Osteoblast (primary cell): ENCODE results near the gene PROB1. TPM values are rescaled to one million over a fixed set of nuclear protein-coding genes. Genes with fewer than 3 reads are reported as not detected.

ENCODE experiments used
- DNase-seq: peaks from one replicate; pipeline ENCODE4 v3.0.0; 2011; ENCODE audit warnings: low spot score, mixed read lengths; ENCODE audit not compliant: insufficient read length; ENCODE audit errors: missing footprints
- H2AFZ ChIP-seq: 2 replicates; pipeline ENCODE4 v1.6.0; 2011; ENCODE audit warnings: mild to moderate bottlenecking, low read length
- H3K27ac ChIP-seq: 2 replicates; pipeline ENCODE4 v1.5.1; 2011; ENCODE audit warnings: mild to moderate bottlenecking, low read depth, low read length, moderate library complexity
- H3K27me3 ChIP-seq: 2 replicates; pipeline ENCODE4 v1.6.0; 2012; ENCODE audit warnings: mild to moderate bottlenecking, control low read depth, inconsistent platforms, low read length, moderate library complexity; ENCODE audit not compliant: insufficient read depth
- H3K36me3 ChIP-seq: 2 replicates; pipeline ENCODE4 v1.5.1; 2011; ENCODE audit warnings: mild to moderate bottlenecking, low read length, control low read depth, moderate library complexity; ENCODE audit not compliant: insufficient read depth
- H3K4me1 ChIP-seq: 2 replicates; pipeline ENCODE4 v1.5.1; 2011; ENCODE audit warnings: mild to moderate bottlenecking, low read length, control low read depth, moderate library complexity; ENCODE audit not compliant: insufficient read depth
- H3K4me2 ChIP-seq: 2 replicates; pipeline ENCODE4 v1.6.0; 2011; ENCODE audit warnings: mild to moderate bottlenecking, low read length; ENCODE audit not compliant: insufficient read depth
- H3K4me3 ChIP-seq: fragments of 200-600 bp; sonication (generic); 3 replicates; pipeline ENCODE4 v1.5.1; 2012; ENCODE audit warnings: mild to moderate bottlenecking, low read length, inconsistent platforms; ENCODE audit not compliant: insufficient read depth
- H3K79me2 ChIP-seq: 2 replicates; pipeline ENCODE4 v1.6.0; 2012; ENCODE audit warnings: mild to moderate bottlenecking, low read length, control low read depth, inconsistent platforms; ENCODE audit not compliant: insufficient read depth
- H3K9me3 ChIP-seq: 2 replicates; pipeline ENCODE4 v1.5.1; 2011; ENCODE audit warnings: low read depth, low read length, control low read depth
- H4K20me1 ChIP-seq: 2 replicates; pipeline ENCODE4 v1.6.0; 2012; ENCODE audit warnings: mild to moderate bottlenecking, low read length, control low read depth; ENCODE audit not compliant: insufficient read depth
- total RNA-seq: library from RNA; depleted of rRNA; stranded (reverse); fragments of >200 nt; gene quantifications from 2 replicates; pipeline ENCODE4 v1.2.3, GENCODE V29; 2012
- TF ChIP-seq, protein P1 (sequence below): IDR thresholded peaks from 2 replicates; pipeline ENCODE4 v1.5.1; 2011; ENCODE audit warnings: mild to moderate bottlenecking, low read depth, low read length, moderate library complexity; ENCODE audit errors: extremely low read depth

Gene PROB1
- total RNA-seq, 1 donor, result 1.1 TPM

DNA sequence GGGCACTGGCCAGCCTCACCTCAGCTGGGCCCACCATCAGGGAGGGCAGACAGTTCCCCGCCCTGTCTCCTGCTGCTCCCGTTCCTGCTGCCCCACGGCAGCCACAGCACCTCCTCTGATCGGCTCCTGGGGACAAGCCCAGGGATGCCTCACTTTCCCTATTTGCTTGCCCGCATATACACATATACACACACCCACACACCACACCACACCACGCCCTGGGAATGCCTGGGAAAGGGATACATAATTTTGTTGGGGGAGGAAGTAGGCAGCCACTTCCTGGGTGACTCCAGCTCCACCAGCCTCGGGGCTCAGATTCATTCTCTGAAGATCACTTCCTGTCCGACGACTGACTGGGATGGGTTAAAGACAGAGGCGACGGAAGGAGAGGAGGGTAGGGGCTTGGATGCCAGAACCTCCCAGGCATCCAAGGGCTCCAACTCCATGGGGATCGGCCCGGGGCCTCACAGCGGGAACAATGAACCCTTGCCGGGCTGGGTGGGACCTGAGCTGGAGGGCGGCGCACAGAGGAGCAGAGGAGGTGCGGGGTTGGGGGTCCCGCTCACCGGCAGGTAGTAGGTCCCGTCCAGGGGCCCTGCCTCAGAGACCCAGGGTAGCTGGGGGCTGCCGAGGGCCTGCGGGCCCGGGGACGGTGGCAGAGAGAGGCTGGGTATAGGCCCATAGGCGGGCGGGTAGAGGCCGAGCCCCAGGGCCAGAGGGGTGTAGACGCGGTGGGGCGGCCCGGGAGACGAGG is 3.2 kb downstream of the PROB1 start:
- Histone ChIP-seq H3K4me1 (no peaks in the 10 kb centered on the region), H3K27ac (no peak overlapping the region), H3K4me2 (peak overlapping the region; percentile 71), H3K4me3 (peak overlapping the region; percentile 57), H3K36me3 (no peaks in the 10 kb centered on the region), H3K9me3 (no peaks in the 10 kb centered on the region), H4K20me1 (peaks cover 4% of the 10 kb centered on the region), H3K79me2 (no peaks in the 10 kb centered on the region), H2AFZ (peak overlapping the region; percentile 42), H3K27me3 (peaks cover 18% of the 10 kb centered on the region)
- DNase-seq, result peak; percentile 95
- TF ChIP-seq, protein P1, sequence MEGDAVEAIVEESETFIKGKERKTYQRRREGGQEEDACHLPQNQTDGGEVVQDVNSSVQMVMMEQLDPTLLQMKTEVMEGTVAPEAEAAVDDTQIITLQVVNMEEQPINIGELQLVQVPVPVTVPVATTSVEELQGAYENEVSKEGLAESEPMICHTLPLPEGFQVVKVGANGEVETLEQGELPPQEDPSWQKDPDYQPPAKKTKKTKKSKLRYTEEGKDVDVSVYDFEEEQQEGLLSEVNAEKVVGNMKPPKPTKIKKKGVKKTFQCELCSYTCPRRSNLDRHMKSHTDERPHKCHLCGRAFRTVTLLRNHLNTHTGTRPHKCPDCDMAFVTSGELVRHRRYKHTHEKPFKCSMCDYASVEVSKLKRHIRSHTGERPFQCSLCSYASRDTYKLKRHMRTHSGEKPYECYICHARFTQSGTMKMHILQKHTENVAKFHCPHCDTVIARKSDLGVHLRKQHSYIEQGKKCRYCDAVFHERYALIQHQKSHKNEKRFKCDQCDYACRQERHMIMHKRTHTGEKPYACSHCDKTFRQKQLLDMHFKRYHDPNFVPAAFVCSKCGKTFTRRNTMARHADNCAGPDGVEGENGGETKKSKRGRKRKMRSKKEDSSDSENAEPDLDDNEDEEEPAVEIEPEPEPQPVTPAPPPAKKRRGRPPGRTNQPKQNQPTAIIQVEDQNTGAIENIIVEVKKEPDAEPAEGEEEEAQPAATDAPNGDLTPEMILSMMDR, result no peak

DNA sequence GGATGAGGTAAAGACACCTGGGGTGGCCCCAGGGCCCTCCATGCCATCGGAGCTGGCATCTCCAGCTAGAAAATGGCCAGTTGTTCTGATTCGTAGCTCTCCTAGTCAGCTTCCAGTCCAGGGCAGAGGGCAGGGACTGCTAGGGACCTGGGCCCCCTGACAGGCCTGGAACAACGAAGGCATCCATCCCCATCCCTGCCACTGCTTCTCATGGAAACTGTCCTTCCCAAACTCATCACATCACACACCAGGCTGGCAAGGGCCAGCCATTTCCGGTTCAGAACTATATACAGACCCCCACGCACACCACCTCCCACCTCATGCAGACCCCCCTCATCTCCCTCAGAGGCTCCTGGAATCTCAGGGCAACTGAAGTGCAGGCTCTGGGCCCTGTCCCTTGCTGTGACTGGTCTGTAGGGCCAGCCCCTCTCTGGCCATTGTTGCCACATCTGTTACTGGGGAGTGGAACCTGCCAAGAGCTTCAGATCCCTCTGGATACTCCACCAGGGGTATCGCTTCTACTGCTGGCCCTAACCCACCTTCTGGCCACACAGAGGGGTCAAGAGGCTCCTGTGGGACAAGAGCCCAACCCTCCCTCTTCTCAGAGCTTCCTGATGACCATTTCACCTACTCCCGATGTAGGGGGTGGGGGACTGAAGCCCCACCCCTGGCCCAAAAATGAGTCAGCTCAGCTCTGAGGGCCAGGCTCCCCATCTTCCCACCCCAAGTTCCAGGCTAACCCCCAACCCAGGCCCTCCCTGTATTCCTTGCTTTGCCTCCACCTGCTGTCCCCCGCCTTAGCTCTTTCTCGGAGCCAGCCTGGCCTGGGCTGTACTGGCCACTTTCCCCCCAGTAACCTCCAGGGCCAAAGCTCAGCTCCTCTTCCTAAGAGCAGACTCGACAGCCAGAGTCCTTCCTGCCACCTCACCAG is 4.0 kb downstream of the PROB1 start:
- H3K36me3 ChIP-seq, result no peaks in the 10 kb centered on the region
- no peak overlapping the region for H3K4me2 ChIP-seq
- no peaks in the 10 kb centered on the region for H3K9me3 ChIP-seq
- no peaks in the 10 kb centered on the region for H3K4me1 ChIP-seq
- H3K4me3 ChIP-seq, result no peak overlapping the region
- peaks cover 18% of the 10 kb centered on the region for H3K27me3 ChIP-seq
- peaks cover 4% of the 10 kb centered on the region for H4K20me1 ChIP-seq
- H3K27ac ChIP-seq, result no peak overlapping the region
- no peaks in the 10 kb centered on the region for H3K79me2 ChIP-seq
- H2AFZ ChIP-seq, result peak overlapping the region; percentile 42
- DNase-seq, result peak; percentile 88
- TF ChIP-seq, protein P1, result no peak

DNA sequence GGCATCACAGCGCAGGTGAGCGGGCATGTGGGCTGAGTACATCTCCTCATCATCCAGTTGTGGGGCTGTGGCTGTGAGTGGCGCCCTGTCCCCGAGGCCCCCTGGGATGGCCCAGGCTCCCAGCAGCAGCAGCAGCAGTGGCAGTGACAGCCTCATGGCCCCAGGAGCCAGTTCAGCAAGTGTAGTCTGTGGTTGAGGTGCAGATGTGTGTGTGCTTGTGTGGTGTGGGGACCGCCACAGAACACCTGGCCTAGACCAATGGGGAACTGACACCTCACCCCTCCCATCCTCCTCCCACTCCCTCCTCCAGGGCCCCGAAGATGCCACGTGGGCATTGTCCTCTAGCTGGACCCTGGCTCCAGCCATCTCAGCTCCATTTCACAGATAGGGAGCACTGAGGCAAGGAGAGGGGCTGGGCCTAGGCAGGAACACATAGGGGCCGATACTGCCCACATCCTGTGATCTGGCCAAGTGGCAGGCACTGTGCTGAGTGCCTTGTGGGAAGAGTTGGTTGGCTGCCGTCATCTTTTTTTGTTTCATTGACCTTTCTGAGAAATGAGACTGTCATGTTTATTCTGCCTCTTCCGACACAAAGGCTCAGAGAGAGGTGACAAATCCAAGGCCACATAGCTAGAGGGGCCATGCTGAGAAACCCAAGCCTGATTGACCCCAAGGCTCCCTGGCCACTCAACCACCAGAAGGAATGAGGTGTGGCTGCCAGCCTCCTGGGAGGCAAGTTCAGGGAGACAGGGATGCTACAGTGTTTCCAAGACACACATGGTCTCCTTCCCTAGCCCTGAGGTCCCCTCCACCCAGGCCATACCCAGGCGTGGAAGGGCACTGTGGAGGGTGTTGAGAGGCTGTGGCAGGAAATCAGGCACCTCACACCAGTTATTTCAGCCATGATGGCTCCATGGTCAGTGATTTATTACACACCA is 4.9 kb downstream of the PROB1 start, which contains the start of gene MZB1:
Gene MZB1, minus strand, starts transcription at position 213 of the 938 bp plus-strand sequence. Its CDS starts 57 bp downstream, at position 156.
- no peak within 1 kb of the TSS for H3K4me3 ChIP-seq
- no peak within 1 kb of the TSS for H3K4me2 ChIP-seq
- no peaks in the 10 kb centered on the region for H3K4me1 ChIP-seq
- peaks cover 18% of the 10 kb centered on the region for H3K27me3 ChIP-seq
- H4K20me1 ChIP-seq, result no peaks in the 10 kb centered on the region
- H3K9me3 ChIP-seq, result no peaks in the 10 kb centered on the region
- DNase-seq, result peak; percentile 87
- H3K36me3 ChIP-seq, result no peaks in the 10 kb centered on the region
- H3K79me2 ChIP-seq, result no peaks in the 10 kb centered on the region
- no peak within 1 kb of the TSS for H3K27ac ChIP-seq
- H2AFZ ChIP-seq, result no peak within 1 kb of the TSS
- TF ChIP-seq, protein P1, result no peak
